ENCODE data around the gene TBC1D8.

The TBC1D8 gene

DNA sequence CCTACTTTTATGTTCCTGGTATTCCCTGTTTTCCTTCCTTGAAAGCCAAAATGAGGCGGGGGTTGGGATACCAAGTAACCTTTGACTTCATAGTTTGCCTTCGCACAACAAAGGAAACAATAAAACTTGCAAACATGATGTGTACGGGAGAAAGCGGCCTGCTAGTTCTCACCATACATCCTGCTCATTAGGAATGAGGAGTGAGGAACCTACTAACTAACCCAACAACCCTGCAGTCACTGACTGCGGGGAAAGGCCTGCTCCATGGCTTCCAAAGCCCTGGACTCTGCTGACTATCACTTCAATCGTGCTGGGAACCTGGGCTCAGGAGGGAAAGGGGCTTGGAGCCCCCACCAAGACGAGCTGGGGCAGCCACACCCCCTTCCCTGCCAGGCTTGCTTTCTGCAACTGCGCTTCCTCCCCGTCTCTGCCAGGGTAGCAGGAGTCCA, 124.9 kb downstream of the TBC1D8 start:
- DNase-seq = no peak

DNA sequence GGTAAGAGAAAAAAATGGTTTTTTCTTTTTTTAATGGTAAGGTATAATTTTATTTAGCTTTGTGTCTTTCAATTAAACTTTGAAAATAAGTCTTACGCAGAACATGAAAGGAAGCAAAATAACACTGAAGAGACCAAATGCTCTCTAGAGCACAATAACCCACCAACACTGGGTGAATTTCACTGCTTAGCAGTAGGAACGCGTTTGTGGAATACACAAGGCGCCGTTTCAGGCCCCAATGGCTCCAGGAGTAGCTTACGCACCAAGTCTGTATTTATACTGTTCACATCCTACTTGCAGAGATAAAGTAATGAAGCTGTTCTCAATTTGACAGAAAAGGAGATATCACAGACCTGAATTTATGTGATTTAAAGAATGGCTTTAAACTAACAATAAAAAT, 125.6 kb downstream of the TBC1D8 start:
- DNase-seq = no peak

DNA sequence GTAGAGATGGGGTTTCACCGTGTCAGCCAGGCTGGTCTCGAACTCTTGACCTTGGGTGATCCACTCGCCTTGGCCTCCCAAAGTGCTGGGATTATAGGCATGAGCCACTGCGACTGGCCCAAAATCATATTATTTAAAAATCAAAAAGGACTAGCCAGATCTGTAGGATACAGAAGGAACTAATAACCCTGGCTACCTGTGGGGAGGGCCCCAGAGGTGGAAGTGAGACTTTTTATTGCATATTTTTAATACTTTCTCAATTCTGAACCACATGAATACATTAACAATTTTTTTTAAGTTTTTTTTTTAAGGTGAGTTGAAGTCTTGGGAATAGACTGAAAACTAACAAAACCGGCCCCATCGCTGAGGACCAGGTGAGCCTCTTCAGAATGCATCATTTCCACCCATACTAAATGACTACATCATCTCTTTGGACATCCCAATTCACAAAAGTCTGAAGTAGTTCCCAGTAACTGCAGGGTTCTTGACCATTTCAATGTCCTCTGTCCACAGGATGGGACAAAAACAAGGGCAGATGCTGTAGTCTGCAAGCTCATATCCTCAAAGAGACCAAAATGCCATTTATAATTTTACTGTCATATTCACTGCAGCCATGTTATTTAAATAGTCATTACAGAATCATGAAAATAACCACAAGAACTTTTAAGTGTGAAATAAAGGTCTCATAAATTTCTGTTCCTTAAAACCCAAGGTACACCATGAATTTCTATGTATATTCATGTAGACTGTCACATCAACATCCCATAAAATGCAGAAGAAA, 127.7 kb downstream of the TBC1D8 start:
- DNase-seq = no peak

DNA sequence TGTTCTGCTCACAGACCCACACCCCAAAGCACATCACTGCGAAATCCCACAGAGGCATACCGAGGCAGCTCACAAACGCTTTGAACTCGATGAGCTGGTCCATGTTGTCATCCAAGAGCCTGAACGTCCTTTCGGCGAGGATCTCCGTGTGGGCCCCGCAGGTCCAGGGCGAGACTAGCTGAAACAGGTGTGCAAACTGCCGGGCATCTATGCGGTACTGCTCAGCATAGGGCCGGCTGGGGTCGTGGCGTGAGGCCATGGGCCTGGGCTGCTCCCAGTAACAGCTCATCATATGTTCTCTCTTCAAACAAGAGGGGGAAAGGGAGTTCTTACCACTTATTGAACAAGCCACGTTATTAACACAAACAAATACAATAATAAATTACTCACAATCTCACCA, 129.0 kb downstream of the TBC1D8 start:
- DNase-seq = no peak

DNA sequence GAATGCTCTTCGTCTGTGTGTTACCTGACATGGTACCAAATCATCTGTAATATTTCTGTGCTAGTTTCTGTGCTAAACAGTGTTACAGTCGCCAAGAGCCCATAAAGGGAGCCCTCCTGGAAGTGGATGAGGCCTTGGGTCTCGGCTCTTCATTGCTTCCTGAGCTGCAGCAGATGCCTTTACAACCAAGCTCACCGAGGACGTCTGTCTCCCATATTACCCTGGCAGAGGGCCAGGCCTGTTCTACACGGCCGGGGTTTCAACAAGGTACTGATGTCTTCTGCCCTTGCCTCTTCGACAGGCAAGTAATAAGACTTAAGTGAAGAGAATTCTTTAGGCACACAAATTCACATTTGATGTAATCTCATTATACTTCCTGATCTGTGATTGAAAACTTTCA, 132.2 kb downstream of the TBC1D8 start:
- no peak for DNase-seq

DNA sequence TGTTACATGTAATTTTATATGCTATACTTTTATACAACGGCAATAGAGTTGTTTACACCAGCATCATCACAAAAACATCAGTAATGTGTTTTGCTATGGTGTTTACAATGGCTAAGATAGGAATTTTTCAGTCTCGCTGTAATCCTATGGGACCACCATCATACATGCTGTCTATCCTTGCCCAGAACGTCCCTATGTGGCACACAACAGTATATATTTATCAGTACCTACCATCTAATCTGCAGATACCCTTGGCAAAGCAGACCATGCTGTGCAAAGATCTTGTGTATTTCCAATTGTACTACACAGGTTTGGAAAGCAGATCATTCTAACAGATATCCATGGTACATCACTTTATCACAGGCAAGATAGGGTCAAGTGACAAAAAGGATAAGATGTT, 133.8 kb downstream of the TBC1D8 start:
- no peak for DNase-seq

DNA sequence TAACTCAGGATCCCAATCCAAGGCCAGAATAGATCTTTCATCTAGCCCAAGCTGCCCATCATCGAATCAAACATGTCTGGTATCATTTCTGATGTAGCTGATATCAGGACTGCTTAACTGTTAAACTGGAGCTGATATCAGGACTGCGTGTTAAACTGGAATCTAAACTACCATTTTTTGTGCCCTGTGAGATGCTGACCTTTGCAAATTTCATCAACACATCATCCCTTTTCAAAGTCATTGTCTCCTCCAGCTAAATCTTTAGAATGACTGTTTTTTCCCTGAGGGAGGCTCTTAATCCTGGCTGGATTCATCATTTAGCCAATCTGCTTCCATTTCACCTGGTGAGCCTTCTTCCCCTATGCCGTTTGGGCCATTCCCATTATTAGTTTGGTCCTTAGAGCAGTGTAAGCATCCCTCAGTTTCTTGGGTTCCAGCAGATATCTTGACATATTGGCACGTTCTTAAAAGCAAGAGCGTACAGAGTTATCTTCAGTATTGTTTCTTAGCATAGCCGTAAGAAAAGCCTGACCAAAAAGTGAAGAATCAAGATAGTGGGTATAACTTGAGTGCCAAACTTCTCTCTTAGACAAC, 136.8 kb downstream of the TBC1D8 start:
- no peak for DNase-seq

DNA sequence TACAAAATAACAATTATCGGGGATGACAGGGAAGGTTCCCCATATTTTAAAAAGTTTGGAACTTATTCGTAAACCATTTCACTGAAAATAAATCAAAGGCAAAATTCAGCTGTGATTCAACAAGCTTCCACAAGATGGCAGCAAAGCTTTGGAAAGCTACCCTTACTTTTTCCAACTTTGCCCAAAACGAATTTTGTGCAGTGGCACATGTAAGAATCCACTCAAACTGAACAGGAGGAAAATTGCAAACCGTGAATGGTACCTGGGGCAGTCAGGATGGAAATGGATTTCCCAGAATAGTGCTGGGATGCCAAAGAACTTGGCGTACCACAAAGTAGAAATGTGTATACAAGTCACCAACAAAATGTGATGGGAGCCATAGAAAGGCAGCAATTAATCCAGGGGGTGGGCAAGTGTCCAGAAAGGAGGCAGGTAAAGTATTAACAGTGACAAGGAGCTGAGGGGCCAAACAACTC, 138.4 kb downstream of the TBC1D8 start:
- peak; percentile 2 for DNase-seq

DNA sequence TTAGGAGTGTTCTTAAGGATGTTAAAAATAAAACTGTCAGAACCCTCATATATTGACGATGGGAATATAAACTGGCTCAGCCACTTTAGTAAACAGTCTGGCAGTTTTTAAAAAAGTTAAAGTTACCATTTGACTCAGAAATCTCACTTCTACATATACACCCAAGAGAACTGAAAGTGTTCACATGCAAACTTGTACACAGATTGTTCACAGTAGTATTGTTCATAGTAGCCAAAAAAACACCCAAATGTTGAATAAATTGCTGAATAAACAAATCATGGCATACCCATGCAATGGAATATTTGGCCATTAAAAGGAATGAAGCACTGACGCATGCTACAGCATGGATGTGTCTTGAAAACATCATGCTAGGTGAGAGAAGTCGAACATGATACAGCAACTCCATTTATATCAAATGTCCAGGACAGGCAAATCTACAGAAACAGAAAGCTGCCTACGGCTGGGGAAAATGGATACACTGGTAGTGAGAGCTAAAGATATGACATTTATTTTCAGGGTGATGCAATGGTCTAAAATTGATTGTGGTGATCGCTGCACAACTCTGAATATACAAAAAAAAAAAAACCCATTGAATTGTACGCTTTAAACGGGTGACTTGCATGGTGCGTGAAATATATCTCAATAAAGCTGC, 139.0 kb downstream of the TBC1D8 start:
- no peak for DNase-seq

DNA sequence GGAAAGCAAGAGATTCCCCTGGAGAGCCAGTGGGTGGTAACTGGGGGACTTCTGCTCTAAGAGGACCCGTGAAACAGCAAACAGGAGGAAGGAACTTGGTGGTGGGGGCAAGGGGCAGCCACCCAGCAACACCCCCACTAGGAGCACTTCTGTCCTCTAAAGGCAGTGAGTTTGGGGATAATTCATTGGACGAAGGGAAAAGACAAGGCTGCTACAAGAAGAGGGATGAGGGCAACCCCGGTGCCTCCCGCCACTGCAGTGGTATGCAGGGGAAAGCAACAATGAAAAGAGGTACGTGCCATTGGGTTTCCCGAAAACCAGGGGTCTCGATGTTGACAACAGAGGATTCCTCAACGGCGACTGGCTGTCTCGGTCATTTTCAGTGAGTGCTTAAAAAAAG, 140.0 kb downstream of the TBC1D8 start:
- DNase-seq = no peak

DNA sequence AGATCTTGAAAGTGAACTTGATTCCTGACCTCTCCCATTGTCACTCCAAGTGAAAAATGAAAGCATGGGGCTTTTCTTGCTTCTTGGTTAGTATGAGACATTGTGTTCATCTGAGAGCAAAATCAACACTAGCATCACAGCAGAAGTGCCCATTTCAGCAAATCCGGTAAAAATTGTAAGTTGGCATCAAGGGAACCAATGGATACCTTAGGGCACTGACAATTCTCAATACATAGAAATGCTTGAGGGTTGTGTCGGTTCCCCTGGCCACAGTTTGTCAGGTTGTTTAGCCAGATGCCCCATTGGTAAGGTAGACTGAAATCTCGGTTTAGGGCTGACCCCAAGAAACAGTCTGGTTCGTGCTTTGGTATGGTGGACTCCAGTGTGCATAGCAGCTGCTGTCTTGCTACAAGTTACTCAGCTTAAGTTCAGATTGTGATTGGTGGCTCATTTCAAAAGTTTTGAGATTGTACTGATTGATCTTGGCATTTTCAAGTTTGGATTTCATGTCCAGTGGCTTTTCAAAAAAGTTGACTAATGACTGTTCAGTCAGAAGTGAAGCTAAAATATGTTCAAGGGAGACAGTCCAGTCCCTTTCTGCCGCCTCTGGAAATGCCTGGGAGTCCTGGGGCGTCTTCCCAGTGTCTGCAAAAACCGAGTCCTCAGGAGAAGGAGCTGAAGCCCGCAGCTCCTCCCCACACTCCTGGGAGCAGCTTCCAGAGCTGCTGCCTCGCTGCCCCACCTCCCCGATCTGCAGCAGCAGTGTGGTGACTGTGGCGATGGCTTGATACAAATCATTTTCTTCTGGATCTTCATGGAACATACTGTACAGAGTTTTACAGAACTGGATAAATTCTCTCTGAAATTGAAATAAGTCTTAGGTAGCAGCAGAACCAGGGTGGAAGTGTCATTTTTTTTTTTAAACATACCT, 143.5 kb downstream of the TBC1D8 start:
- no peak for DNase-seq

DNA sequence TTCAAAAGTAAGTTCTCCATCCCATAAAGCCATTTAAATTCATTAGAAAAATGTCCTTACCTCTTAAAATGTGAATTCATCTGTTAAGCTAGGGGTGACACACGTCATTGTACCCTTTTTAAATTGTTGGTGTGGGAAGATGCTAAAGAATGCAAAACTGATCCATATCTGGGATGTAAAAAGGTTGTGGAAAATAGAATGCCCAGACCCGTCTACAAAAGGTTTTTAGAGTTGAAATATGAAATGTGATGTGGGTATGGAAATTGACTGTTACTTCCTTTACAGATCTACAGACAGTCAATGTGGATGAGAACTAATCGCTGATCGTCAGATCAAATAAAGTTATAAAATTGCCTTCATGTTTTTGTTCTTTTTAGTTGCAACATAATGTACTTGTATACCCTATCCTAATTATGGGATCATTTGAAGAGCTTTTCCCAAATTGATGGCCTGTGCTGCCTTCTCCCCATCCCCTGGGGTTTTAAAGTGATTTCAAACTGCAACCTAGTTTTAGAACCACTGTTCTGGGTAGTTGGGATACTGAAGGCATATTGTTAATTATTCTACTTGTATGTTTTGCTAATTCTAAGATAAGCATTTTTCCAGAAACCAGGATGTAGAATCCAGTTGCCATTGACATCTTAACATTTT, 145.0 kb downstream of the TBC1D8 start:
- no peak for DNase-seq

DNA sequence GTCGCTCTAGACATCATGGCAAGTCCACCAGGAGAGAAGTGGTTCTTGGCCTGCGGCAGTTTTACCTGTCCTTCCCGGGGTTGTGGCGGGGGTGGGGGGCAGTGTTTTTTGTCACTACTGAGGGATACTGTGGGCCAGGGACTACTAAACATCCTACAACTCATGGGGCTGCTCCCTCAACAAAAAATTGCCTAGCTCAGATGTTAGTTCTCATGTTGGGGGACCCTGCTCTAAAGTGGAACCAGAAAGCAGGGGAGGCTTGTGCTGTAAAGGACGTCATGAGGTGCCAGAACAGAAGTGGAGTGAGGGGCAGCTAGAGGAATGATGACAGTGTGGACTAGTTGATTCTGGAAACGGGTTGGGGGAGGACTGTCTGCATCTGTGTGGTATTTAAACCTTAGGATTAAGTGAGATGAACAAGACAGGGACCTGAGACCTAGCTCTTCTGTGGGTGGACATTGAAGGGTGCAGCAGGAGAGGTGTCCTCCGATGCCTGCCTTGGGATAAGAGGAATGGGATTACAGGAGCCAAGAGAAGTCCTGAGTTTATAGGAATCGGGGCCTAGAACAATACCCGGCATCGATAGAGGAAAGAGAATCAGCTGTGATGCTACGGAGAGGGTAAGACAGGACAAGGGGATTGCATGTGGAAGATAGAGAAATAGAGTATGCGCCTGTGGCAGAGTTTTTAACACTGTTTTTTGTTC, 146.4 kb downstream of the TBC1D8 start:
- no peak for DNase-seq

DNA sequence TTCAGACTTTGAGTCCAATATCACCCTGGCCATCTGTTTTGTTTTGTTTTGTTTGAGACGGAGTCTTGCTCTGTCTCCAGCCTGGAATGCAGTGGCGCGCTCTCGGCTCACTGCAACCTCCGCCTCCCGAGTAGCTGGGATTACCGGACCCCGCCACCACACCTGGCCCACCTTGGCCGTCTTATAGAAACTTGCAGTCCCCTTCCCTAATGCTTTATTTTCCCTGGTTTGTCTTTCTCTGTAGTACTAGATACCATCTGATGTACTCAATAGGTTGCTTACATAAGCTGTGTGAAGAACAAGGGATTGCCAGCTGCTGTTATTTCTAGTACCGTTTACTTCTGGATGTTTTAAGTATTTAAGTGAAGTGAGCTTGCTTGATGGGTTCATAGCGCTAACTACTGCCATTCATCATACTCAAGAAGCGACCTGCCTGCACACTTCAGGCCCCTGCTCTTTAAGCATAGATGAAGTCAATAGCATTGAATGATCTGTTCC, 147.9 kb downstream of the TBC1D8 start:
- no peak for DNase-seq

DNA sequence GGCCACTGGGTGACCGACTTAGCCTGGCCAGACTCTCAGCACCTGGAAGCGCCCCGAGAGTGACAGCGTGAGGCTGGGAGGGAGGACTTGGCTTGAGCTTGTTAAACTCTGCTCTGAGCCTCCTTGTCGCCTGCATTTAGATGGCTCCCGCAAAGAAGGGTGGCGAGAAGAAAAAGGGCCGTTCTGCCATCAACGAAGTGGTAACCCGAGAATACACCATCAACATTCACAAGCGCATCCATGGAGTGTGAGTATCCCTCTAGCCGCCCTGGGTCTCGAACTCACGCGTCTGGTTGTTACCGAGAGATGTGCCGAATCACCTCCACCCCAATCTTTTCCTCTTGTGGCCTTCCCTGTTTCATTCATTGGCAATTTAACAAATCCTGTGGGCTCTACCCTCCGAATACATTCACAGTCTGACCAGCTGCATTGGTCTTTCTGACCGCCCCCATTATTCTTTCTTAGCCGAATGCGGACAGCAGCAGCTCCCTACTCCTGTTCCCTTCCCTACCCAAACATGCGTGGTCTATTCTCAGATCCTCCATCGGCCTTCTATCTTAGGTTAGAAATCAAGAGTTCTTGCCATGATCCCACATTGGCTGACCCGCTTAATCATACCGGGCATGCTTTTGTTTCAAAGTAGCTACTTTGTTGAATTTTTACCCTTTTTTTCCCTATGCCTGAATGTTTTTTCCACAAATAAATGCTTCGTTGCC, 148.5 kb downstream of the TBC1D8 start:
- DNase-seq = no peak

DNA sequence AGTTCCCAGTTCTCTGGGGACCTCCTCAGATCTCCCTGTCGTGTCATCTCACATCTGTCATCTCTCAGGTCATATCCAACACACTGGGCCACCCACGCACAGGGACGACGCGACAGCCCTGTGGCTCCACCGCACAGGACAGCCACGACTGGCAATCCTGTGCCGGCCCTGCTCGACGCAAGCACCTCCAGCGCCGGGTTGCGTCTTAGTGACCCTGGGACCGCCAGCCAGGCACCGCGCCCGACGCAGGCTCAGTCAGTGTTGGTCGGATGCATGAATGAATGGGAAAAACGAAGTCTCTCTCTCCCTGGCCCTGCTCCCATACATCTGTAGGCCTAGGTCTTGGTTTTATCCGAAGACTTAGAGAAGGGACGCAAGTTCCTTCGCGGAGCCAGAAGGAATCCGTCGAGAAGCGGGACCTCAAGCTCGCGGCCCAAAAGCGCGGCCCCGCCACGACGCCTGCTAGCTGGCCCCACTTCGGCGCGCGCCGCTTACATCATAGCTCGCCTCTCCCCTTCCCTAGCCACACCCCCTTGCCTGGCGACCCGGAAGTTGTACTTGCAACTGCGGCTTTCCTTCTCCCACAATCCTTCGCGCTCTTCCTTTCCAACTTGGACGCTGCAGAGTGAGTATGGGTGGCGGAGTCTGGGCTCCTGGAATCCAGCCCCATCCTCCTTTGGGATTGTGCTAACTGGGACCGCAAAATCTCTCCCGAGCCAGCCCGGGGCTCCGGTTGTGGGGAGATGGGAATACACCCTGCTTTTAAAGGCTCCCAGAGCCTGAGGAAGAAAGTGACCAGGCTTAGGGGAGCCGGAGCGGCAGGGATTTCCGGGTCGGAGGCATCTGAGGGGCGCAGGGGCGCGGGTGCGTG, 149.3 kb downstream of the TBC1D8 start, which contains the start of gene RPL31:
RPL31 (plus strand) TSS at position 599 of the 871 bp plus-strand sequence. CDS start 413 bp downstream, outside the sequence.
- peak; percentile 60 for DNase-seq

DNA sequence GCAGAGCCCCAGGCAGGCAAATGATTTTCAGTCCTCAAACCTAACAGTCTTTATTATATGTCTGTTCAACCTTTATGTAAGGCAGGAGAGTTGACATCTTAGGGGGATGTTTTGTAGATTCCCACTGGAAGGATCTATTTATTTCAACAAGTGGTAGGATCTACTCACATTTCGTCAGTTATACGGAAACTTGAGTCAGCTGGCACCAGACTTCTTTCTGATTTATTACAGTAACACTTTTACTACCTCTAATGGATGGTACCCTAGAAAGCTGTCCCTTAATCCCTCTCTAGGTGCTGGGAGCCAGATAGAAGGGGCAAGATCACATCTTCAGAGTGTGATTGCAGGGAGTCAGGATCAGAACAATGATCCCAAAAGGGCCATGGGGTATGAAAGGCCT, 151.2 kb downstream of the TBC1D8 start:
- no peak for DNase-seq

DNA sequence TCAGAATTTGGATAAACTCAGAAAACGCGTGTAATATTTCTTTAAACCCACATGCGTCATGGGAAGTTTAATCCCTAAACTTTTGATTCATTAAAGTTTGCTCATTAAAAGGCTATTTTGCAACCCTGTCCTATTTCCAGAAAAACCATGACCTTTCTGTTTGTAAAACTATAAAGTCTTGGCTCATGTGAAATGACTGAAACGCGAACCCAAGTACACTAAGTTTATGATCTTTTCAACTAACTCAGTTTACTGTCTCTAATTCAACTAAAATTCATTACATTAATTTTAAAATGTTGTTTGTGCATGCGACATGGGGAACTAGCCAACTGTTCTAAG, 153.0 kb downstream of the TBC1D8 start:
- DNase-seq = no peak

DNA sequence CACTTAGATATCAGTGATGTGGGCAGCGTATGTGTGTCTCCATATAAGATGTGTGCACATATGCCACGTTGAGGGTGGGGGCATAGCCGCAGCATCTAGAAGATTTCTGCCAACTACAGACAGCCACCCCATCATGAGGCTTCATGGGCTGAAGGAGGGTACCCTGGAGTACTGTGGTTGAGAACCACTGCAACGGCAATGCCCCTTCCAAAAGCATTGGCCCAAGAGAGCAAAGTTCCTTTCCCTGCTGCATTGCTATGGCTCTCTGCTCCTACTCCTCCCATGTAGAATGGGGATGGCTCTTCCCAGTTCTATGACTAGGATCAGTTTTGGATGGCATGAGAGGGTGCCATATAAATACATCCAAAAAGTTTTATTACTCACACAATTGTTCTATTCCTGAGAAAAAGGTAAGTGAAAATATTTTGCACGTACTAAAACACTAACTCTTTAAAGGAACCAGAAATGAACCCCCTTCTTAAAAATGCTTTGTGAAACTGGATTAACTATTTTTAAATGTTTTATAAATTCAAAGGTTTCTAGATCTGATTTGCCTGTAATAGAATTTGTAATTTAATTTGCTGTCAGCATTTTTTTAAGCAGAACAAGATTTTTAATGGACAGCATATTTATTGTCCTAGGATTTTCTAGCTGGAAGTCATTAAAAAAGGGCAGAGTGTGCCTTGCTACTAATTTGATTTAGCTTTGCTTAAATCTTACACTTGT, 153.5 kb downstream of the TBC1D8 start:
- no peak for DNase-seq
